ENCODE measurements around the gene BTAF1.

DNA sequence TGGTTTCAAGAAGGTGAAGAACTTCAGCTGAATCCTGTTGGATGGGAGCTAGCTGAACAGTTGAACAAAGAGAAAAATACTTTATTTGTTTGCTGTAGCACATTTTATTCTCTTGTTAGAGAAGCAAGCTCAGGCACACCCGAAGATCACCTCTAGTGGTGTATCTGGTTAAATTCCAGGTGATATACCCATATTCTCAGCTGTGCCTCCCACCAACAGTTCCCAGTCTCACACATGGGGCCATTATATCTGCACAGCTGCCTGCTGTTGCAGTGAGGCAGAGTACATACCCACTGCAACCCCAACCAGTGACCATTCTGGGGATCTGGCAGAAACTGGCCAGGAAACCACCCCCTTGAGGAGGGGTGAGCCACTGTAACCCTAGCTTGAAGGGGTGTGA is 9.2 kb downstream of the BTAF1 start:
- TF ChIP-seq, protein P1, sequence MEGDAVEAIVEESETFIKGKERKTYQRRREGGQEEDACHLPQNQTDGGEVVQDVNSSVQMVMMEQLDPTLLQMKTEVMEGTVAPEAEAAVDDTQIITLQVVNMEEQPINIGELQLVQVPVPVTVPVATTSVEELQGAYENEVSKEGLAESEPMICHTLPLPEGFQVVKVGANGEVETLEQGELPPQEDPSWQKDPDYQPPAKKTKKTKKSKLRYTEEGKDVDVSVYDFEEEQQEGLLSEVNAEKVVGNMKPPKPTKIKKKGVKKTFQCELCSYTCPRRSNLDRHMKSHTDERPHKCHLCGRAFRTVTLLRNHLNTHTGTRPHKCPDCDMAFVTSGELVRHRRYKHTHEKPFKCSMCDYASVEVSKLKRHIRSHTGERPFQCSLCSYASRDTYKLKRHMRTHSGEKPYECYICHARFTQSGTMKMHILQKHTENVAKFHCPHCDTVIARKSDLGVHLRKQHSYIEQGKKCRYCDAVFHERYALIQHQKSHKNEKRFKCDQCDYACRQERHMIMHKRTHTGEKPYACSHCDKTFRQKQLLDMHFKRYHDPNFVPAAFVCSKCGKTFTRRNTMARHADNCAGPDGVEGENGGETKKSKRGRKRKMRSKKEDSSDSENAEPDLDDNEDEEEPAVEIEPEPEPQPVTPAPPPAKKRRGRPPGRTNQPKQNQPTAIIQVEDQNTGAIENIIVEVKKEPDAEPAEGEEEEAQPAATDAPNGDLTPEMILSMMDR (IDR thresholded peaks at IDR 0.05; ENCODE audit: low read length) = no peak
- TF ChIP-seq EZH2 (IDR thresholded peaks at IDR 0.05; ENCODE audit: borderline replicate concordance, low read length) = no peak

All from OCI-LY1 (cell line).